ENCODE data around the gene ENAH.
"Not testable (repeated sequence)": the region's sequence is repeated elsewhere in the genome, so short reads cannot be mapped to it uniquely, and the experiment has no call there.

Gene ENAH

DNA sequence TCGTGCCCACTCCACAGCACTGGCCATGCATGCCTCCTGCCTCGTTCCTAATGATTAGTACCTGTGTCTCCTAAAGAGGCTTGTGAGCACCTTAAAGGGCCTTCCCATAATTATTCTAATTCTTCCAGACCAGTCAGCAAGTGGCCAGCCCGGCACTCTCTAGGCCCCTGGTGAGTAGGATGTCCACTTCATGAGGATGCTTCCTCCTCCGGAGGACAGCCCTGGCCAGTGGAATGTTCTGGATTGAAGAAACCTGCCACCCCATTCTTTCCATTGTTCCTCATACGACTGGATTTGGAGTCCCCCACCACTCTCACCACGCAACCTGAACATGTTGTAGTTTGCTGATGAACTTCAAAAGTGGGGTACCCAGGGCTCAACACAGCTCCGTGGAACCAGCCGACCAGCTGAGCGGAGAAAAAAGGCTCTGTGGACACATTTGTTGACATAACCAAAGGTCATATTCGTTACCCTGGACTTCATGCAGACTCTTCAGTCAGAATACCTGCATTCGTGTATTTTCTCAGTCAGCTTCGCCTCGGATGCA, 178.4 kb downstream of the ENAH start:
- H3K4me3 ChIP-seq (ENCODE audit: low read depth, low read length) = no peak overlapping the region
- TF ChIP-seq, protein P1, sequence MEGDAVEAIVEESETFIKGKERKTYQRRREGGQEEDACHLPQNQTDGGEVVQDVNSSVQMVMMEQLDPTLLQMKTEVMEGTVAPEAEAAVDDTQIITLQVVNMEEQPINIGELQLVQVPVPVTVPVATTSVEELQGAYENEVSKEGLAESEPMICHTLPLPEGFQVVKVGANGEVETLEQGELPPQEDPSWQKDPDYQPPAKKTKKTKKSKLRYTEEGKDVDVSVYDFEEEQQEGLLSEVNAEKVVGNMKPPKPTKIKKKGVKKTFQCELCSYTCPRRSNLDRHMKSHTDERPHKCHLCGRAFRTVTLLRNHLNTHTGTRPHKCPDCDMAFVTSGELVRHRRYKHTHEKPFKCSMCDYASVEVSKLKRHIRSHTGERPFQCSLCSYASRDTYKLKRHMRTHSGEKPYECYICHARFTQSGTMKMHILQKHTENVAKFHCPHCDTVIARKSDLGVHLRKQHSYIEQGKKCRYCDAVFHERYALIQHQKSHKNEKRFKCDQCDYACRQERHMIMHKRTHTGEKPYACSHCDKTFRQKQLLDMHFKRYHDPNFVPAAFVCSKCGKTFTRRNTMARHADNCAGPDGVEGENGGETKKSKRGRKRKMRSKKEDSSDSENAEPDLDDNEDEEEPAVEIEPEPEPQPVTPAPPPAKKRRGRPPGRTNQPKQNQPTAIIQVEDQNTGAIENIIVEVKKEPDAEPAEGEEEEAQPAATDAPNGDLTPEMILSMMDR (IDR thresholded peaks at IDR 0.05; ENCODE audit: borderline replicate concordance, insufficient read depth, low read depth, low read length) = no peak

DNA sequence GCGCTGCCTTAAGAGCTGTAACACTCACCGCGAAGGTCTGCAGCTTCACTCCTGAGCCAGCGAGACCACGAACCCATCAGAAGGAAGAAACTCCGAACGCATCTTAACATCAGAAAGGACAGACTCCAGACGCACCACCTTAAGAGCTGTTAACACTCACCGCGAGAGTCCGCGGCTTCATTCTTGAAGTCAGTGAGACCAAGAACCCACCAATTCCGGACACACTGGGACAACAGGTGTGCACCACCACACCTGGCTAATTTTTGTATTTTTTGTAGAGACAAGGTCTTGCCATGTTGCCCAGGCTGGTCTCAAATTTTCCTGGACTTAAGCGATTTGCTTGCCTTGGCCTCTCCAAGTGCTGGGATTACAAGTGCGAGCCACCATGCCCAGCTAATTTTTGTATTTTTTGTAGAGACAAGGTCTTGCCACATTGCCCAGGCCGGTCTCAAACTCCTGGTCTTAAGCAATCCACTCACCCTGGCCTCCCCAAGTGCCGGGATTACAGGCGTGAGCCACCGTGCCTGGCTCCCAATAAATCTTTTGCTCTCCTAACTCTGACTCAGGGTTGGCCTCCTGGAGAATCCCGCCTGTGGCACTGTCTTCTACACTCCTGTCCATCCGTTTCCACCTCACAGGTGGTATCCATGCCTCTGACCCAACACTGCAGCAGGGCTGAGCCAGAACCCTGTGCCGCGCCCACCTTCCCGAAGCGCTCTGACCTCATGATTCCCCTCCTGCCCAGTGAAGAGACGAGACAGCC, 179.1 kb downstream of the ENAH start:
- not testable (repeated sequence) for H3K4me3 ChIP-seq (ENCODE audit: low read depth, low read length)

DNA sequence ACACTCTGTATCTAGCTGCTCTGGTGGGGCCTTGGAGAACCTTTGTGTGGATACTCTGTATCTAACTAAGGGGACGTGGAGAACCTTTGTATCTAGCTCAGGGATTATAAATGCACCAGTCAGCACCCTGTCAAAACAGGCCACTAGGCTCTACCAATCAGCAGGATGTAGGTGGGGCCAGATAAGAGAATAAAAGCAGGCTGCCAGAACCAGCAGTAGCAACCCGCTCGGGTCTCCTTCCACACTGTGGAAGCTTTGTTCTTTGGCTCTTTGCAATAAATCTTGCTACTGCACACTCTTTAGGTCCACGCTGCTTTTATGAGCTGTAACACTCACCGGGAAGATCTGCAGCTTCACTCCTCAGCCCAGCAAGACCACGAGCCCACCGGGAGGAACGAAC, 179.7 kb downstream of the ENAH start:
- not testable (repeated sequence) for H3K4me3 ChIP-seq (ENCODE audit: low read depth, low read length)

DNA sequence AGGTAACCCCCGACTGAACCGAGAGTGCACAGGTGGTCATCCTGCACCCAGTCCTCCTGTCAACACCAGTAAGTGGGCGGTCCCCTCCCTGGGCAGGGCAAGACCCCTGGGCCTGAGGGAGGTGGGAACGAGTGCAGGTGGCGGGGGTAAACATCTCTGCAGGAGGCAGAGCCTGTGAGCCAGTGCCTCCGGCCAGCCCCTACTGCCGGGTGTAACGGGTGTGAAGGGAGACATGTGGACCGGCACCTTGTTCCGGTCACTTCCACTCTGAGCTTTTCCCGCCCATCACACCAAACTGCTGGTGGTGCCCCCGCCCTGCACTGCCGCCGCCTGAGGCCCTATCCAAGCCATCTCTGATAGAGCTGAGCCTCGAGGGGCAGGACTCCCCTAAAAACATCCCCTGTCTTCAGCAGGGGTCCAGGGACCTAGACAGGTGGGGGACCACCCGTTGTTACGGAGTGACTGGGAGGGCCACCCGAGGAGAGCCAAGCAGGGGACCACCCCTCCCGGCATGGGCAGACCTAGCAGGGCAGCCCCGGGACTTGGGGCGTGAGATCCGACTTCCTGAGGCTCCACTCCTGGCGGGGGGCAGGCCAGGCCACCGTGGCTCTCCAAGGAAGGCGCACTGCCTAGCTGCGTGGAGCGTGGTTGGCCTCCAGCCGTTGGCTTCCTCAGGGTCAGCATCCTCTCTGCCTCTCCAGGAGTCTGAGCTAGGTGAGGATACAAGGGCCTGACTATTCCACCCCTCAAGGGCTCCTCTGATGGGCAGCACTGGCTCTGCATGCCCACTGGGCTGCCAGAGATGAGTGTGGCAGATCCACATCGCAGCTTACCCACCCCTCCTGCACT, 181.2 kb downstream of the ENAH start:
- no peak overlapping the region for H3K4me3 ChIP-seq (ENCODE audit: low read depth, low read length)
- TF ChIP-seq, protein P1 (IDR thresholded peaks at IDR 0.05; ENCODE audit: borderline replicate concordance, insufficient read depth, low read depth, low read length) = no peak

DNA sequence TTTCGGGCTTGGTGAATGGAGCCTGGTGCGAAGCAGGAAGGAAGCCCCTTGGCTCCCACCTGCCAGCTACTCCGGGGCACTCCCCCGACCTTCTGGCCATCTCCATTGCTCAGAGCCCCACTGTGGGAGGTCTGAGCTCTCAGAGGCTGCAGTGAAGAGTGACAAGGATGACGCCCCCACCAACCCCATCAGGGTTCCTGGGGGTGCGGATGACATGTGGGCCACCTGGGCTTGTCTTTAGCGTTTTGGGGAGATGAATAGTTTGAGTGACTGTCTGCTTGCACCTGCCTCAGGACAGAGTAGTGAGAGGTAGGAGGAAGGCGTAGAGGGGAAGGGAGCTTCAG, 181.8 kb downstream of the ENAH start:
- TF ChIP-seq, protein P1 (IDR thresholded peaks at IDR 0.05; ENCODE audit: borderline replicate concordance, insufficient read depth, low read depth, low read length) = no peak
- no peak overlapping the region for H3K4me3 ChIP-seq (ENCODE audit: low read depth, low read length)

DNA sequence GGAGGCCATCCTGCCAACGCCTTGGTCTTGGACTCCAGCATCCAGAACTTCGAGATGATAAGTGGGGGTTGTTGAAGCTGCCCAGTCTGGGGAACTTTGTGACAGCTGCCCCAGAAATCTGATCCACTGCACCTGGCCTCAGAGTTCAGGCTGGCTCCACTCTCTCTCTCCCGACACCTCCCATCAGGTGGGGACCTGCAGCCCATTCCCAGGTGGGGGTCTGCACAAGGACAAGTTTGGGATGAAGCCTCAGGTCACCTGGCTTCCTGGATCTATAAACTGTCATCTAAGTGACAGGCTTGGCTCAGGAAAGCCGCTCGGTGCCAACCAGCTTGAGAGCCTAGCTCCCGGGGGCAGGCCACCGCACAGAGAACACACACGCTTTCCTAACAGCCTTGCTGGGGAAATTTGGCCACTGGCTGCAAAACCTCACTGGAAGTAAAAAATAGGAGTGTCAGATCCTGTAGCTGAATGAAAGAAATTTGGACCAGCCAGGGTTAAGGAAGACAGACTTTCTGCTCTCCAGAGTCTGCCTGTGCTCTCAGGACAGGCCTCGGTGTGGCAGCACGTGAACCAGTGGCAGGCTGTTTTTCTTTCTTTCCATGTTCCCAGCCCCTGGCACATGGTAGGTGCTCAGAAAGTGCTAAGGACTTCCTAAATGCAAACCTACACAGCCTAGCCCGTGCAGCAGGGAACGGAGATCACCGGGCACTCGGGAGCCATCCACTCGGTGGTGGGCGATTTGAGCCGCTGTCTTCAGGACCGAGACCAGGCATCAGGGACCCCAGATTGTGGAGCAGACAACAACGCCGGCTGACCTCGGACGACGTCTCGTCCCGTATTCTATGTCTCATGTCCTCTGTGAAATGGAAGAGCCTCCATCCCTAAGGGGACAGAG, 182.5 kb downstream of the ENAH start:
- H3K4me3 ChIP-seq (ENCODE audit: low read depth, low read length) = no peak overlapping the region
- TF ChIP-seq, protein P1 (IDR thresholded peaks at IDR 0.05; ENCODE audit: borderline replicate concordance, insufficient read depth, low read depth, low read length) = no peak

DNA sequence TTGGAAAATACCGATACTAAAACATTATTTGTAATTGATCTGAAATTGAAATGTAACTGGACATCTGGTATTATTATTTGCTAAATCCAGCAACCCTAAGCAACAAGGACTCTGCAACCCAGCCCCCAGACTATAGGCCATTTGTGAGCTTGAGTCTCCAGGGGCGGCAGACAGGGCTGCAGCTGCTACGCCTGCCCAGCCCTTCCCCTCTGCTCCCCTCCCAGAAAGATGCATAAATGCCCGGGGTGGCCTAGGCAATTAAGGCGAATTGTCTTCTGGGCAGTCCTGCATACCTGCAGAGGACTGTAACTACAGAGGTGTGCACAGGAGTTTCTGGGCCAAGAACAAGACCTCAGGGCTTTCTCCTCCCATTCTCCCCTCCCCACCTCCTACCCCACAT, 183.9 kb downstream of the ENAH start:
- TF ChIP-seq, protein P1 (IDR thresholded peaks at IDR 0.05; ENCODE audit: borderline replicate concordance, insufficient read depth, low read depth, low read length) = no peak
- H3K4me3 ChIP-seq (ENCODE audit: low read depth, low read length) = no peak overlapping the region
